Embryonic facial prominence (tissue), 1 donor: ENCODE results near the gene NRSN1.
A peak's percentile ranks its signal among the peaks of the same experiment; 100 is the strongest.

Experiments
- DNase-seq: peaks from one replicate; pipeline ENCODE4 v3.0.0-alpha.2; 2016; ENCODE audit errors: extremely low spot score

Gene NRSN1

GRCh38 chr6:24125980-24126379 is at the start of gene NRSN1:
Gene NRSN1 (plus strand): TSS chr6:24126215. CDS start chr6:24134328, 8,113 bp downstream.
- no peak for DNase-seq

- no peak for DNase-seq
Measured at GRCh38 chr6:24078200-24078599, 47.8 kb upstream of the NRSN1 start.

GRCh38 chr6:24079076-24079475 is 46.9 kb upstream of the NRSN1 start:
- no peak for DNase-seq

- DNase-seq, result no peak
Measured at GRCh38 chr6:24080711-24081110, 45.3 kb upstream of the NRSN1 start.

- DNase-seq, result no peak
Measured at GRCh38 chr6:24089736-24090135, 36.3 kb upstream of the NRSN1 start.

GRCh38 chr6:24092407-24092806 is 33.6 kb upstream of the NRSN1 start:
- no peak for DNase-seq

- DNase-seq, result no peak
Measured at GRCh38 chr6:24093381-24093780, 32.6 kb upstream of the NRSN1 start.

- no peak for DNase-seq
Measured at GRCh38 chr6:24099181-24099580, 26.8 kb upstream of the NRSN1 start.

GRCh38 chr6:24100024-24100769 is 25.8 kb upstream of the NRSN1 start:
- DNase-seq, result no peak

- no peak for DNase-seq
Measured at GRCh38 chr6:24100770-24101155, 25.3 kb upstream of the NRSN1 start.

GRCh38 chr6:24105191-24105590 is 20.8 kb upstream of the NRSN1 start:
- DNase-seq, result no peak

- no peak for DNase-seq
Measured at GRCh38 chr6:24106291-24106690, 19.7 kb upstream of the NRSN1 start.

GRCh38 chr6:24107294-24107693 is 18.7 kb upstream of the NRSN1 start:
- no peak for DNase-seq

- no peak for DNase-seq
Measured at GRCh38 chr6:24108056-24108455, 18.0 kb upstream of the NRSN1 start.

- no peak for DNase-seq
Measured at GRCh38 chr6:24110417-24110816, 15.6 kb upstream of the NRSN1 start.

GRCh38 chr6:24113891-24114290 is 12.1 kb upstream of the NRSN1 start:
- DNase-seq, result no peak

GRCh38 chr6:24117021-24117420 is 9.0 kb upstream of the NRSN1 start:
- DNase-seq, result no peak

- no peak for DNase-seq
Measured at GRCh38 chr6:24122139-24122538, 3.9 kb upstream of the NRSN1 start.

- peak; percentile 76 for DNase-seq
Measured at GRCh38 chr6:24126586-24127192, 674 bp downstream of the NRSN1 start.

- no peak for DNase-seq
Measured at GRCh38 chr6:24127316-24127715, 1.3 kb downstream of the NRSN1 start.

- no peak for DNase-seq
Measured at GRCh38 chr6:24131751-24132150, 5.7 kb downstream of the NRSN1 start.

- DNase-seq, result no peak
Measured at GRCh38 chr6:24139080-24139479, 13.1 kb downstream of the NRSN1 start.

GRCh38 chr6:24139639-24140038 is 13.6 kb downstream of the NRSN1 start:
- no peak for DNase-seq

GRCh38 chr6:24140591-24140990 is 14.6 kb downstream of the NRSN1 start:
- no peak for DNase-seq
